ENCODE results near the gene SETD2. TPM values are rescaled to one million over a fixed set of nuclear protein-coding genes. Genes with fewer than 3 reads are reported as not detected.

The SETD2 gene
- total RNA-seq, 1 experiment from 2014 or later = 60.8 TPM

GRCh38 chr3:46978381-46978780 lies 185.5 kb downstream of the SETD2 start:
- H3K27ac Mint-ChIP-seq = 0 out of 7 replicates have a peak overlapping the region, but pooled peaks of 1 of the 3 experiments have one; percentile 95
- whole genome bisulfite sequencing (ENCODE audit: extremely low coverage, insufficient read length, low lambda C conversion rate) = no CpG with 5 or more reads among the region's 9 CpGs
- no peak for TF ChIP-seq CTCF (conservative IDR thresholded peaks at IDR 0.05)
- peaks cover 4% of the 10 kb centered on the region; the same call in 1 of the 2 replicates for H3K4me1 ChIP-seq (ENCODE audit: insufficient read depth, low read length)
- H4K5ac ChIP-seq (ENCODE audit: insufficient read length, low read depth, low read length) = no peak overlapping the region
- no peak overlapping the region for H4K8ac ChIP-seq (replicated peaks; ENCODE audit: insufficient read length, low read depth, low read length)
- peaks cover 6% of the 10 kb centered on the region for H3K23me2 ChIP-seq (ENCODE audit: insufficient read length, low read depth, low read length, poor library complexity, severe bottlenecking)
- no peak overlapping the region for H2BK12ac ChIP-seq (ENCODE audit: insufficient read length, low read depth, low read length)
- no peak overlapping the region for H3T11ph ChIP-seq (ENCODE audit: low read length)
- no peak overlapping the region for H3K56ac ChIP-seq (ENCODE audit: insufficient read length, low read depth, low read length)
- H4K20me1 ChIP-seq (ENCODE audit: control insufficient read depth, insufficient read depth, insufficient read length) = no peaks in the 10 kb centered on the region
- H3K27me3 ChIP-seq (ENCODE audit: insufficient read depth, low read length) = peaks cover 4% of the 10 kb centered on the region; the same call in 1 of the 2 replicates
- no peak overlapping the region for H2AFZ ChIP-seq (ENCODE audit: low read length)
- no peak overlapping the region for H2BK15ac ChIP-seq (ENCODE audit: low read depth, low read length)
- H4K91ac ChIP-seq (ENCODE audit: insufficient read length, low read depth, low read length) = no peak overlapping the region
- H3K4me3 Mint-ChIP-seq = peak overlapping the region; percentile 98 to 99; a peak in 4 of 5 replicates
- H3K9me3 Mint-ChIP-seq = peaks cover 0 to 3% of the 10 kb centered on the region in 2 experiments; a peak in 1 of 5 replicates
- peaks cover 13 to 15% (median 14%) of the 10 kb centered on the region in 3 experiments for H3K36me3 Mint-ChIP-seq (ENCODE audit: insufficient read depth in 1 of 3, low read depth in 3 of 3)
- no peak overlapping the region for H2BK5ac ChIP-seq (ENCODE audit: insufficient read length, low read length)
- no peaks in the 10 kb centered on the region for H3K9me3 ChIP-seq (ENCODE audit: control insufficient read depth, low read depth, low read length)
- no peak overlapping the region for H3K4ac ChIP-seq (ENCODE audit: low read depth, low read length)
- H3K4me1 Mint-ChIP-seq = peaks cover 37 to 46% of the 10 kb centered on the region in 2 experiments
- no peak overlapping the region for H3K27ac ChIP-seq (ENCODE audit: insufficient read length, low read depth, low read length)
- H3K27me3 Mint-ChIP-seq (ENCODE audit: low read depth) = peaks cover 3% of the 10 kb centered on the region; the same call in 1 of the 2 replicates
- H3K9ac ChIP-seq (ENCODE audit: extremely low read depth, insufficient read length, low read length) = no peak overlapping the region
- no peak overlapping the region for H2AK5ac ChIP-seq (ENCODE audit: insufficient read length, low read length)
- no peak overlapping the region for H3K18ac ChIP-seq (ENCODE audit: insufficient read length, low read depth, low read length)
- H3K14ac ChIP-seq (ENCODE audit: insufficient read depth, low read length) = no peak overlapping the region
- H3K79me2 ChIP-seq (ENCODE audit: insufficient read depth, low read length) = peaks cover 21% of the 10 kb centered on the region
- DNase-seq = no peak
- H3K23ac ChIP-seq (ENCODE audit: insufficient read length, low read depth, low read length) = no peak overlapping the region
- H3K4me2 ChIP-seq (ENCODE audit: insufficient read depth, insufficient read length, low read length) = no peak overlapping the region
- no peak overlapping the region for H2BK120ac ChIP-seq (ENCODE audit: low read depth, low read length, poor library complexity, severe bottlenecking)
- H2BK20ac ChIP-seq (ENCODE audit: low read depth, low read length, poor library complexity, severe bottlenecking) = no peak overlapping the region
- H3K79me1 ChIP-seq (ENCODE audit: insufficient read depth, low read depth, low read length, poor library complexity, severe bottlenecking) = peaks cover 3% of the 10 kb centered on the region

Measured in H9 (cell line).